Aorta (tissue), 5 donors: ENCODE data around the gene PSMD12. TPM values are rescaled to one million over a fixed set of nuclear protein-coding genes. Genes with fewer than 3 reads are reported as not detected.

Source experiments
- ATAC-seq: fragments of 200-7000 bp; cut with Tn5 transposase; one replicate; pipeline ENCODE4 v1.9.1; 2022; ENCODE audit warnings: moderate library complexity; ENCODE audit not compliant: low FRiP score
- DNase-seq, 2 donors: peaks; one replicate each; pipeline ENCODE4 v3.0.0-alpha.2; 2020
- H3K27ac ChIP-seq, 2 donors: one replicate each; pipeline ENCODE4 v1.5.1; 2013; ENCODE audit warnings: low read length in 2 of 2, mild to moderate bottlenecking in 2 of 2, moderate library complexity in 2 of 2, control low read depth in 1 of 2, inconsistent platforms in 1 of 2, low read depth in 1 of 2
- H3K27me3 ChIP-seq, 2 donors: one replicate each; pipeline ENCODE4 v1.6.1; 2013; ENCODE audit warnings: control low read depth in 1 of 2, low read length in 1 of 2, mild to moderate bottlenecking in 1 of 2, moderate library complexity in 1 of 2; ENCODE audit not compliant: insufficient read depth in 2 of 2, control insufficient read depth in 1 of 2
- H3K36me3 ChIP-seq, 2 donors: one replicate each; pipeline ENCODE4 v1.6.1; 2013; ENCODE audit warnings: control low read depth in 1 of 2, low read length in 1 of 2, mild to moderate bottlenecking in 1 of 2; ENCODE audit not compliant: insufficient read depth in 2 of 2, control insufficient read depth in 1 of 2
- H3K4me1 ChIP-seq, 2 donors: one replicate each; pipeline ENCODE4 v1.6.1; 2013; ENCODE audit warnings: low read length in 2 of 2, control low read depth in 1 of 2, mild to moderate bottlenecking in 1 of 2, moderate library complexity in 1 of 2; ENCODE audit not compliant: insufficient read depth in 2 of 2, control insufficient read depth in 1 of 2
- H3K4me3 ChIP-seq, 2 donors: one replicate each; pipeline ENCODE4 v1.5.1; 2013; ENCODE audit warnings: low read length in 2 of 2, control low read depth in 1 of 2, mild to moderate bottlenecking in 1 of 2
- H3K9me3 ChIP-seq: one replicate; pipeline ENCODE4 v1.6.1; 2013; ENCODE audit warnings: mild to moderate bottlenecking, low read length; ENCODE audit not compliant: control insufficient read depth
- WGBS, 2 donors: extraction: QIAGEN DNeasy Blood & Tissue Kit; methylation state at CpG; one replicate each; pipeline ENCODE4 v1.1.7; 2013; 5-methylcytosine and 5-hydroxymethylcytosine counted together
- intact Hi-C, 2 donors: fragments of 100-400 bp; cut with DNase I; formaldehyde crosslinking; loops; one replicate each; pipeline versions ENCODE4 v1.14.2 to v1.15.0; 2022
- polyA plus RNA-seq, 2 donors: library from polyadenylated mRNA; stranded (reverse); fragments of 200-250 nt; gene quantifications; one replicate each; pipeline ENCODE4 v1.2.3, GENCODE V29; 2013
- total RNA-seq, 2 donors: library from RNA; stranded (reverse); fragmentation: NEBNext Ultra II Directional; extraction: Animal tissue kit (Norgen Biotek cat#: 25700); gene quantifications; one replicate each; pipeline ENCODE4 v1.2.1, GENCODE V29; 2021
- donor health status: healthy with polysubstance abuse.
- donor health status: Bipolar disorder and iron deficiency.
- donor health status: DM: no; HTN: no; CAD: no.
- donor health status: DM: no; HTN: no; CAD: no.
- donor health status: DM: yes; HTN: yes; CAD: no.

The PSMD12 gene
- total and polyA plus RNA-seq, 4 donors, result 15.6 to 46.8 (median 30.8) TPM

- Histone ChIP-seq H3K36me3 (no peaks in the 10 kb centered on the region), H3K27me3 (no peaks in the 10 kb centered on the region), H3K4me1 (no peaks in the 10 kb centered on the region), H3K4me3 (peak overlapping the region; percentile 51 to 54), H3K27ac (no peak overlapping the region), H3K9me3 (no peaks in the 10 kb centered on the region)
- DNase-seq, result peak; percentile 85 to 91
- ATAC-seq, result peak; percentile 85
- WGBS, 2 donors, result 0 to 1% methylated on average over 61 to 72 of the region's 72 CpGs
- intact Hi-C loops, result loop anchor here in 1 of 2 donors (2.0 to 5.0 kb wide), 2 partner anchors 98 to 309 kb away; no protein-coding TSS in a partner anchor
Measured at GRCh38 chr17:67378454-67379250, 12.3 kb upstream of the PSMD12 start.

DNA sequence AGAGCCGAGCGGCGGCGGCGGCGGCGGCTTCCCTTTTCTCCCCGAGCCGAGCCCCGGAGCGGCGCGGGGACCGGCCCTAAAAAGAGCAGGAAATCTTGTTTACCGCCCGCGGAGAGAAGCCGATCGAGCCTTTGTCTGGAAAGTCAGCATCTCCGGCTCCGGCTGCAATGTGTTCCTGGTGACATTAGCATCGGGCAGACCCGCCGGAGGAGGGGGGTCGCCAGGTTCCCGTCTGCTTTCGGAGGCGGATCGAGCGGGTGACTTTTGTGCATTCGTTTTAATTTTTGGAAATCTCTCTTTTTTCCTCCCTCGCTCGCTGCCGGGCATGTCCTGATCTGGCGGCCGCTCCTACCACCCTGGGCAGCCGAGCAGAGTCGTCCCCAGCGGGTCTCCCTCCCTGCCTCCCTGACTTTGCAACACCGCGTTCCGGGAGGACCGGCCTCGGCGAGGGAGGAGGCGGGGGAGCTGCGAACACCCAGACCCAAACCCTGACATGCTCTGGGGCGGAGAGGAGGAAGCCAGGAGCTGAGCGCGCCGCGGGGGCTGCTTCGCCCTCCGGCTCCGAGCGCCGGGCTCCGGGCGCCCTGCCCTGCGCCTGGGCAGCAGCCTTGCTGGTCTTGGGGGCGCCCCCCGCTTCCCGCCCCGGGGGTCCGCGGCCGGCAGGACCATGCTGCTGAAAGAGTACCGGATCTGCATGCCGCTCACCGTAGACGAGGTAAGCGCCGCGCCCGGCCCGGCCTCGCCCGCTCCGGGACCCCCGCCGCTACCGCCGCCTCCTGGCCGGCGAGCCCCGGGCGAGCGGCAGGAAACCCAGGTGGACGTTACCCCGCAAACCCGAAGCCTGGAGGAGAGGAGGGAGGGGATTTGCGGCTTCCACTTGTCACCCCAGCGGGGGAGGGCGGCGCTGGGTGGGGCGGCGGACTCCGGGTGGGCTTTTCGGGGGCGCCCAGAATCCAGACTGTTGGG, 11.4 kb upstream of the PSMD12 start:
- DNase-seq, result peak; percentile 73 to 81
- H3K9me3 ChIP-seq, result no peaks in the 10 kb centered on the region
- peak; percentile 48 for ATAC-seq
- WGBS, 2 donors, result 0% methylated on average over 85 to 100 of the region's 100 CpGs
- H3K36me3 ChIP-seq, result no peaks in the 10 kb centered on the region
- peak overlapping the region; percentile 51 to 54 for H3K4me3 ChIP-seq
- no peaks in the 10 kb centered on the region for H3K4me1 ChIP-seq
- intact Hi-C loops, result loop anchor here (2.0 to 5.0 kb wide), 4 partner anchors 97 to 311 kb away; no protein-coding TSS in a partner anchor
- H3K27ac ChIP-seq, result peak overlapping the region in 1 of 2 donors; percentile 15
- no peaks in the 10 kb centered on the region for H3K27me3 ChIP-seq

GRCh38 chr17:67376737-67377487, 10.5 kb upstream of the PSMD12 start, which contains the start of gene PITPNC1:
Gene PITPNC1, plus strand, starts transcription at chr17:67377281.
- no peaks in the 10 kb centered on the region for H3K4me1 ChIP-seq

DNA sequence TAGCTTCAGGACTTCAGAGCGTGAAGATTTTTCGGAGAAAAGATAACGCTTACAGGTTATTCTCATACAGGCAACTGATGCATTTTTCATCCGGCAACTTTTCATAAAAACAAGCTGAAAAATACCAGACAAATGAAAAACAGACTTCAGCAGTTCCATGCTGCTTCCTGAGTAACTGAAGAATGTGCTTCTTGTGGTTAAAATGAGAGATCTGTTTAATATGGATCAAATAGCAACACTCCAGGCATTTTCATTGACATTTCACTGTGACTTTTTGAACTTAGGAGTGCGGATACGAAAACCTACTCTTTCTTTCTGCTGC, 10.0 kb upstream of the PSMD12 start:
- 10 to 16% methylated on average over 6 of the region's 6 CpGs for WGBS, 2 donors
- Histone ChIP-seq H3K36me3 (no peaks in the 10 kb centered on the region), H3K4me3 (peak overlapping the region in 1 of 2 donors; percentile 54), H3K9me3 (no peaks in the 10 kb centered on the region), H3K27ac (no peak overlapping the region), H3K4me1 (no peaks in the 10 kb centered on the region), H3K27me3 (no peaks in the 10 kb centered on the region)
- DNase-seq, result no peak
- intact Hi-C loops, result loop anchor here (2.0 to 5.0 kb wide), 3 partner anchors 98 to 312 kb away; no protein-coding TSS in a partner anchor
- ATAC-seq, result no peak

More at GRCh38 chr17:67376737-67377487, 10.5 kb upstream of the PSMD12 start, which contains the start of gene PITPNC1:
- Histone ChIP-seq H3K36me3 (no peaks in the 10 kb centered on the region), H3K4me3 (peak within 1 kb of the TSS; percentile 51 to 54), H3K9me3 (no peaks in the 10 kb centered on the region), H3K27me3 (no peaks in the 10 kb centered on the region), H3K27ac (peak within 1 kb of the TSS in 1 of 2 donors; percentile 15)
- intact Hi-C loops, result loop anchor here (2.0 to 5.0 kb wide), 3 partner anchors 98 to 312 kb away; no protein-coding TSS in a partner anchor
- DNase-seq, result peak; percentile 92 to 95
- 0 to 1% methylated on average over 50 to 56 of the region's 56 CpGs for WGBS, 2 donors
- ATAC-seq, result peak; percentile 91

DNA sequence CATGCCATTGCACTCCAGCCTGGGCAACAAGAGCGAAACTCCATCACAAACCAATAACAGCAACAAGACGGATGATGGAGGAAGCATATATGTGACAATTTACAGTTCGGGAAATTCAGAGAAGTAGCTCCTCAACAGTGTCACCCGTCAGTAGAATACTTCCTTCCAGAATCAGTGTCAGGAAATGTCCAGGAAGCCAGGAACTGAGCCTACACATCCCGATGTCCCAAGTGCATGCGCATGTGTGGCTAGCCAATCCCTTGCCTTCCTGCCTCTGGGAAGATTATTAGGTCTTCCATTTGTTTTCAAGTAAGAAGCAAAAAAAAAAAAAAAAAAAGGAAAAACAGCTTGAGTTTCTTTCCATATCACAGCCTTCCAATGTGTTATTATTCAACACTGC, 9.3 kb upstream of the PSMD12 start:
- H3K27me3 ChIP-seq, result no peaks in the 10 kb centered on the region
- H3K27ac ChIP-seq, result no peak overlapping the region
- WGBS, 2 donors, result 85 to 89% methylated on average over 6 of the region's 6 CpGs
- H3K4me1 ChIP-seq, result no peaks in the 10 kb centered on the region
- H3K9me3 ChIP-seq, result no peaks in the 10 kb centered on the region
- DNase-seq (no peak), ATAC-seq (no peak)
- H3K36me3 ChIP-seq, result no peaks in the 10 kb centered on the region
- H3K4me3 ChIP-seq, result no peak overlapping the region
- intact Hi-C loops, result loop anchor here (2.0 to 5.0 kb wide), 3 partner anchors 99 to 313 kb away; no protein-coding TSS in a partner anchor

GRCh38 chr17:67375054-67375427, 8.7 kb upstream of the PSMD12 start:
- intact Hi-C loops, result loop anchor here in 1 of 2 donors (5.0 kb wide), 1 partner anchor 312 kb away; no protein-coding TSS in a partner anchor
- H3K4me1 ChIP-seq, result no peaks in the 10 kb centered on the region
- ATAC-seq (no peak), DNase-seq (no peak)
- WGBS, 2 donors, result 73 to 76% methylated on average over 5 of the region's 5 CpGs
- no peaks in the 10 kb centered on the region for H3K27me3 ChIP-seq
- no peaks in the 10 kb centered on the region for H3K36me3 ChIP-seq
- H3K9me3 ChIP-seq, result no peaks in the 10 kb centered on the region
- H3K27ac ChIP-seq, result no peak overlapping the region
- H3K4me3 ChIP-seq, result no peak overlapping the region

DNA sequence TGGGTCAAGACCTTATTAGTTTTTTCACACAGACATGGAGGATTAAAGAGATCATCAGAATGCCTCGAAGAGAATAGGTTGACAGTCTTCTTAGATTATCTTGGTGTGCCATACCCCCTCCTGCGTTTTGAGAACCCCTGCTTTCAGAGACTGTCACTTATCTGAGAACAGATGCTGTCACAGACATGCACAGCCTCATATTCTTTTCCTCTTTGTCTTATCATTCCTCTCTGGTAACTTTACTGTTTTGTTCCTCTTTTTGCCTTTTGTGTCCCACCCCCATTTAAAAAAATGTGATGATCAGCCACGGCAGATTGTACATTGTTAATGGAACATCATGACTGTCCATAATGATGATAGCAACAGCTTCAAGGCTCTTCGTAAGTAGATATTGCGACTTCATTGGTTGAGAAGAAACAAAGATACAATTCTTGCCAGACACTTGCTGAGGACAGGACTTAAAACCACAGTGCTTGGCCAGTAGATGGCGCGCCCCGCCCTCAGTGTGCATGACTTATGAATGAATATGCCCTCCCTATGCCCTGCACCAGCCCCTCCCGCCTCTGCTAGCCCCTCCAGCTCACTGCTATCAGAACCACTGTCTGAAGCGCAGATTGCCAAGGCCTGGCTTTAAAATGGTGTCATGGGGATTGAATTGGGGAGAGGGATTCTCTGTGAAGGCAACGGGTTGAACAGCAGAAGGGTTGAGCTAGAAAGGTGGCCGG, 8.1 kb upstream of the PSMD12 start:
- no peak overlapping the region for H3K4me3 ChIP-seq
- H3K27me3 ChIP-seq, result no peaks in the 10 kb centered on the region
- 17 to 18% methylated on average over 12 of the region's 12 CpGs for WGBS, 2 donors
- no peaks in the 10 kb centered on the region for H3K9me3 ChIP-seq
- peak; percentile 92 to 96 for DNase-seq
- intact Hi-C loops, result loop anchor here in 1 of 2 donors (5.0 kb wide), 1 partner anchor 313 kb away; no protein-coding TSS in a partner anchor
- ATAC-seq, result no peak
- H3K36me3 ChIP-seq, result no peaks in the 10 kb centered on the region
- H3K27ac ChIP-seq, result no peak overlapping the region
- H3K4me1 ChIP-seq, result no peaks in the 10 kb centered on the region
